Stimulated activated CD4-positive, alpha-beta T cell treated with anti-CD3 and anti-CD28 coated beads, TNF-alpha, amount 100 ng/mL, for 24 hours (primary cell): ENCODE results near the gene ZNF253.
"Not testable (repeated sequence)": the region's sequence is repeated elsewhere in the genome, so short reads cannot be mapped to it uniquely, and the experiment has no call there.

Experiments
- DNase-seq, 3 experiments: peaks; one replicate each; pipeline ENCODE4 v3.0.0-alpha.2; 2020; ENCODE audit warnings: low read depth in 3 of 3

Gene ZNF253

DNA sequence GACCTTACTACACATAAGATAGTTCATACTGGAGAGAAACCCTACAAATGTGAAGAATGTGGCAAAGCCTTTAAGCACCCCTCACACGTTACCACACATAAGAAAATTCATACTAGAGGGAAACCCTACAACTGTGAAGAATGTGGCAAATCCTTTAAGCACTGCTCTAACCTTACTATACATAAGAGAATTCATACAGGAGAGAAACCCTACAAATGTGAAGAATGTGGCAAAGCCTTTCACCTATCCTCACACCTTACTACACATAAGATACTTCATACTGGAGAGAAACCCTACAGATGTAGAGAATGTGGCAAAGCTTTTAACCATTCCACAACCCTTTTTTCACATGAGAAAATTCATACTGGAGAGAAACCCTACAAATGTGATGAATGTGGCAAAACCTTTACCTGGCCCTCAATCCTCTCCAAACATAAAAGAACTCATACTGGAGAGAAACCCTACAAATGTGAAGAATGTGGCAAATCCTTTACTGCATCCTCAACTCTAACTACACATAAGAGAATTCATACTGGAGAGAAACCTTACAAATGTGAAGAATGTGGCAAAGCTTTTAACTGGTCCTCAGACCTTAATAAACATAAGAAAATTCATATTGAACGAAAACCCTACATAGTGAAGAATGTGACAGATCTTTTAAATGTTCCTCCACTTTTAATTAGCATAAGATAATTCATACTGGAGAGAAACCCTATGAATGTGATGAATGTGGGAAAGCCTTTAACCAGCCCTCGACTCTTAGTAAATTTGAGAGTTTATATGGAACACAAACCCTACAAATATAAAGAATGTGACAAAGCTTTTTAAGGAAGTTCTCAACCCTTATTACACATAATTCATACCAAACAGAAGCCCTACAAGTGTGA is 26.6 kb downstream of the ZNF253 start:
- not testable (repeated sequence) for DNase-seq

DNA sequence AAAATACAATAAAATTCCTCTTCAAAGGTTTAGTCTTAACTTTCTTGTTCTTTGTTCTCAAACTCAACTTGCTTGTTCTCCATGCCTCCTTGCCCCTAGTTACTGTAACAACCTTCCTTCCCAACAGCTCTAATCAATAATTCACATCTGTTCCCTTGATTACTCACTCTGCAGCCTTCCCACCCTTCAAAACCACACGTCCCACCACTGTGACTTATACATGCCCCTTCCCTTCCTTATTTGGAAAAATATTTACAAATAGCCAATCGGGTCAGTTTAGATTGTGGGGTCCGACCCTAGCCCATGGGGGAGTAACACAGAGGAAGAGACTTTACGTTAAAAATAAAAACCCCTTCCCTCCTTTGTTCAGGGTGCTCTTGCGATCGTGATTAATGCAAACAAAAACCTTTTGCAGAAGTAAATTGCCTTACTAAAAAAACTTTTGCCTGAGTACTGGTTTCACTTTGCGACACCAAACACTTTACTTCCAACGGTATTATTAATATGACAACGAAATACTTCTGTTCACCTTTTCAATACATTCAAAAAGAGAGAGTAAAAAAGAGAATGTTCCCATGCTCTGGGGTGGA is 34.6 kb downstream of the ZNF253 start:
- DNase-seq: no peak

DNA sequence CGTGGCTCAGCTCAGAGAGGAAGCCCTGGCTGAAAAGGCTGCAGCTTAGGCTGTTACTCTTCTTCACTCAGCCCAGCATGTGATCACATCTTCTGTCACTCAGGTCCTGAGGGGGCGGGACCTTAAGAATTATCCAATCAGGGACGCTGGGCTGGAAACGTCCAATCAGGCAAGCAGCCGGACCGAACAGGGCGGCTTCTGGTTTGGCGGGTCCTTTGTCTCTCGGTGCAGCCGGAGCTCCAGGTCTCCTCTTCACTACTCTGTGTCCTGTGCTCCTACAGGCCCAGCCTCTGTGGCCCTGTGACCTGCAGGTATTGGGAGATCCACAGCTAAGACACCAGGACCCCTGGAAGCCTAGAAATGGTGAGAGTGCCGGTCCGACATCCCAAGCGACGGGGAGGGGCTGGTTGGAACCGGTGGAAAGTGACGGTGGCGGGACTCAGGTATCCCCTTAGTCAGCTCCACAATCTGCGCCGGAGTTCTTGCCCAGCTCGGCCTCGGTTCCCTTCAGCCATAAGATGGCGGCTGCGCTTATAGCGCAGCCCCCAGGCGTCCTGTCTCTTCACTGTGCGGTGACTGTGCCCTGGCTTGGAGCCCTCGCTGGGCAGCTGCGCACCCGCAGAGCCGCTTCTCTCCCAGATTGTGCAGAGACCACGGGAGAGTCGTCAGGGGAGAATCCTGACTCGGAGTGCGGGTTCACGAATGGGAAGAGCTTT is 35.2 kb downstream of the ZNF253 start, which contains the start of gene ZNF93:
TSS of gene ZNF93 (plus strand) at position 218 of the 716 bp plus-strand sequence. CDS start at position 361, 143 bp downstream.
- DNase-seq: peak; percentile 79 to 86 (median 86)

DNA sequence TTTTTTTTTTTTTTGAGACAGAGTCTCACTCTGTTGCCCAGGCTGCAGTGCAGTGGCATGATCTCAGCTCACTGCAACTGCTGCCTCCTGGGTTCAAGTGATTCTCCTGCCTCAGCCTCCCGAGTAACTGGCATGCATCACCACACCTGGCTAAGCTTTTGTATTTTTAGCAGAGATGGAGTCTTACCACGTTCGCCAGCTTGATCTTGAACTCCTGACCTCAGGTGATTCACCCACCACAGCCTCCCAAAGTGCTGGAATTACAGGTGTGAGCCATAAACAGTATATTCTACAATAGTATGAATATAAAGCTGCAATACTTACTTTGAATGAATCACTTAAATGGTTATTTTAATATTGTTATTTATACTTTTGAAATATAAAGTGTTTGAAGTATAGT is 41.9 kb downstream of the ZNF253 start:
- not testable (repeated sequence) for DNase-seq

DNA sequence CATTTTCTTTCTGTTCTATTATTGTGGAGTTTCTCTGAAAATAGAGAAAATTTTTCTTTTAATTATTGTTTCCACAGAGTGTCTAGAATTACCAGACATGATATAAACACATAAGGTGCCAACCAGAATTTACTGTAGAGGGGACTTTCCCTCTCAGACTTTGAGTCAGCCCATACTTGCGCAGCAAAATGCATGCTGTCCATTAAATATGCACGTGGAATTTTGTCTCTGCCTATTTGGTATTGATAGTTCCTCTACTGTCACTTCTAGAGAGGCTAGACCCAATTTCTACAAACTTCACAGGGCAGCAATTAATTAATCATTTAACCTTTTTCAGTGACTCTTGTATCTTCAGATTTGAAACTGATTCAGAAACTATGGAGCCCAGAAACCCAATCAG is 44.0 kb downstream of the ZNF253 start:
- no peak for DNase-seq

DNA sequence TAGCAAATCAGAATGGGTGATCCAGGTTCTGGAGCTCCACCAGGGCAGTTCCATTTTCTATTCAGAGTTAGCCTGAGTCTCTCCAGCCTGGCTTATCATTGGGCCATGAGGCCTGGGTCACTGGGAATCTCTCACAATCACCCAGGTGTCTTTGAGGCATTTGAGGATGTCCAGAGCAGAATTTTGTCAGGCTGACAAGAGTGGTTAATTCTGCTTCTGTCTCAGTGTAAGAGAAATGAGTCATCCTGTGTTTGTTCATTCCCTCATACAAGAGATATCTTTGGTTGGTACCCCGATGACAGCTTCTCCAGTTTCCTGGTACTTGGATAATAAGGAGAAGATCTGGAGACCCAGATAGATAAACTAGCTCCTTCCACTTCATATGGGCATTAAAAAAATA is 45.5 kb downstream of the ZNF253 start:
- no peak for DNase-seq

DNA sequence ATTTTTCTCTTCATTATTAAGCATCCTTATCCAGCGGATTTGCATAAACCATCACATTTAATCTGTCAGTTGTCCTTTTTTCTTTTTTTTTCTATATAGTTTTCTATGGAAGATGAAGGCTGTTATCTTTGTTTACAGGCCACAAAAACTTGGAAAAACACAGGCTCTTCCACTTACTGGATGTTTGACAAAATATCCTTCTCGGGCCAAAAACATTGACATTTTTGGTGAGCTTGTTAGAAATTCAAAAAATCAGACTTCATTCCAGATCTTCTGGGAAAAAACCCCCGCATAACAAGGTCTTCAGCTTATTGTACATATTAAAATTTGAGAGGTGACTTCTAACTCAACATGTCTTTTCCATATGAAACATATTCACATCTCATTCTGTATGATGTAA is 48.9 kb downstream of the ZNF253 start:
- no peak for DNase-seq

DNA sequence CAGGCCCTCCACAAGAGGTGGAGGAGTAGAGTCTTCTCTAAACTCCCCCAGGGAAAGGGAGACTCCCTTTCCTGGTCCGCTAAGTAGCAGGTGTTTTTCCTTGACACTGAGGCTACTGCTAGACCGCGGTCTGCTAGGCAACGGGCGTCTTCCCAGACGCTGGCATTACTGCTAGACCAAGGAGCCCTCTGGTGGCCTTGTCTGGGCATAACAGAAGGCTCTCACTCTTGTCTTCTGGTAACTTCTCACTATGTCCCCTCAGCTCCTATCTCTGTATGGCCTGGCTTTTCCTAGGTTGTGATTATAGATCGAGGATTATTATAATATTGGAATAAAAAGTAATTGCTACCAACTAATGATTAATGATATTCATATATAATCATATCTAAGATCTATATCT is 64.7 kb downstream of the ZNF253 start:
- DNase-seq: peak in 1 of 3 experiments; percentile 26

DNA sequence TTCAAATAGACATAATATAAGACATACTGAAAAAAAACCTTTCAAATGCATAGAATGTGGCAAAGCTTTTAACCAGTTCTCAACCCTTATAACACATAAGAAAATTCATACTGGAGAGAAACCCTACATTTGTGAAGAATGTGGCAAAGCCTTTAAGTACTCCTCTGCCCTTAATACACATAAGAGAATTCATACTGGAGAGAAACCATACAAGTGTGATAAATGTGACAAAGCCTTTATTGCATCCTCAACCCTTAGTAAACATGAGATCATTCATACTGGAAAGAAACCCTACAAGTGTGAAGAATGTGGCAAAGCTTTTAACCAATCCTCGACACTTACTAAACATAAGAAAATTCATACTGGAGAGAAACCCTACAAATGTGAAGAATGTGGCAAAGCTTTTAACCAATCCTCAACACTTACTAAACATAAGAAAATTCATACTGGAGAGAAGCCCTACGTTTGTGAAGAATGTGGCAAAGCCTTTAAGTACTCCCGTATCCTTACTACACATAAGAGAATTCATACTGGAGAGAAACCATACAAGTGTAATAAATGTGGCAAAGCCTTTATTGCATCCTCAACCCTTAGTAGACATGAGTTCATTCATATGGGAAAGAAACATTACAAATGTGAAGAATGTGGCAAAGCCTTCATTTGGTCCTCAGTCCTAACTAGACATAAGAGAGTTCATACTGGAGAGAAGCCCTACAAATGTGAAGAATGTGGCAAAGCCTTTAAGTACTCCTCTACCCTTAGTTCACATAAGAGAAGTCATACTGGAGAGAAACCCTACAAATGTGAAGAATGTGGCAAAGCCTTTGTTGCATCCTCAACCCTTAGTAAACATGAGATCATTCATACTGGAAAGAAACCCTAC is 68.0 kb downstream of the ZNF253 start:
- DNase-seq: not testable (repeated sequence)

DNA sequence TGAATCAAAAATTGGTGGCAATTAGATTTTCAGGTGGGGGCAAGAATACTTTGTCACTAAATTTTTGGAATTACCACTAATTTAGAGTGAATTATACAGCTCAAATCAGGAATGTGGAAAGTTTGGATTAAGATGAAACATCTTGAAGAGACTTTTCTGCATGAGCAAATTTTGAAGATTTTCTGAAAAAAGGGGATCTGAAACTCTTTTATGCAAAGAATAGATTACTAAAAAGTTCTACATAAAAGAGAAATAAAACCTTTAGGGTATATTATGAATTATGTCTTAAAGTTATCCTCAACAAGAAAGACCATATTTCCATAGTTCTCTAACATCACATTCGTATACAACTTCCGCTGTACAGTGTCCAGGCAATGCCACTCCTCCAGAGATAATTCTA is 71.7 kb downstream of the ZNF253 start:
- no peak for DNase-seq

DNA sequence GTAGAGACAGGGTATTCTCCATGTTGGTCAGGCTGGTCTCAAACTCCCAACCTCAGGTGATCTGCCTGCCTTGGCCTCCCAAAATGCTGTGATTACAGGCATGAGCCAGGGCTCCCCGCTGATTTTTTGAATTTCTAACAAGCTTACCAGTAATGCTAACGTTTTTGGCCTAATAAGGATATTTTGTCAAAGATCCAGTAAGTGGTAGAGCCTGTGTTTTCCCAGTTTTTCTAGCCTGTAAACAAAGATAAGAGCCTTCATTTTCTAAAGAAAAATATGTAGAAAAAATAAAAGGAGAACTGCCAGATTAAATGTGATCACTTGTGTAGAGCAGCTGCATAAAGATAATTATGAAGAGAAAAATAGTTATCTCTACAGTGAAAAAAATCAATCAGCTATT is 72.8 kb downstream of the ZNF253 start:
- DNase-seq: no peak

DNA sequence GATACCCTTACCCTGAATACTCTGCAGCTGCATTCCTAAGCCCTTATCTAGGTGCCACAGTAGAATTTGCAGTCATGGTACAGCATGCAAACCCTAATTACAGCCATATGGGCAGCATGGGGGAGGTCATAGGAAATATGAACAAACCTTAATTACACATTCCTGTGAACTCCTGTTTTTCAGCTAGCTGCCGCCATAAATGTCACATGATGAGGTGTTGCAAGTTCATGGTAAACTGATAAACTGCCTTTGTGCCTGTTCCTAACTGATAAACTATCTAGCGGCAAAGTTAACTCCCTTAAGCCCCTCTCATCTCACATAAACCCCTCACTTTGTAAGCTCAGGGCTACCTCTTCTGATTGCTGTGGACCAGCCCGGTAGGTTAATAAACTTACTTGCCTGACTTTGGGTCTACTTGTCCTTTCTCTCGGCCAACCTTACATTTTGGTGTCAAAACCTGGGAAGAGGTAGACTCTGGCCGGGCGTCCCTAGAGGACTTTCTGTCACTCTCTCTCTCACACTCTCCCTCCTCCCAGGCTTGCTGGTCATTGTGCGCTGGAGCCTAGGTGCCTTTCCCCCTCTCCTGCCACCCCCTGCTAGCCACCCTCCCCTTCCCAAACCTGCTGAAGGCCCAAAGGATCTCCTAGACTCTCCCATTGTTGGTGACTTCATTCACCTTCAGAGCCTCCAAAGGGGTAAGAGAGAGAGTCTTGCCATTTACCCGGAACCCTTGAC is 78.3 kb downstream of the ZNF253 start:
- no peak for DNase-seq
